GM12892 (cell line): Measurements from ENCODE around the gene CREBL2.

ENCODE experiments used
- DNase-seq: peaks from one replicate; pipeline ENCODE4 v3.0.0; 2011; ENCODE audit not compliant: insufficient read length
- FAIRE-seq: peaks from 2 replicates; lab custom pipeline; 2011; peaks lifted over from hg19 to GRCh38; lab: Jason Lieb, UNC
- POLR2A ChIP-seq: IDR thresholded peaks from 2 replicates; pipeline ENCODE4 v1.6.1; 2011; ENCODE audit warnings: low read depth, low read length, control low read depth
- POLR2AphosphoS5 ChIP-seq: IDR thresholded peaks from 2 replicates; pipeline ENCODE4 v1.6.1; 2011; ENCODE audit warnings: low read depth, low read length, control low read depth
- TAF1 ChIP-seq: IDR thresholded peaks from 2 replicates; pipeline ENCODE4 v1.6.1; 2011; ENCODE audit warnings: low read depth, mild to moderate bottlenecking, control low read depth, low read length, borderline replicate concordance

CREBL2 gene

DNA sequence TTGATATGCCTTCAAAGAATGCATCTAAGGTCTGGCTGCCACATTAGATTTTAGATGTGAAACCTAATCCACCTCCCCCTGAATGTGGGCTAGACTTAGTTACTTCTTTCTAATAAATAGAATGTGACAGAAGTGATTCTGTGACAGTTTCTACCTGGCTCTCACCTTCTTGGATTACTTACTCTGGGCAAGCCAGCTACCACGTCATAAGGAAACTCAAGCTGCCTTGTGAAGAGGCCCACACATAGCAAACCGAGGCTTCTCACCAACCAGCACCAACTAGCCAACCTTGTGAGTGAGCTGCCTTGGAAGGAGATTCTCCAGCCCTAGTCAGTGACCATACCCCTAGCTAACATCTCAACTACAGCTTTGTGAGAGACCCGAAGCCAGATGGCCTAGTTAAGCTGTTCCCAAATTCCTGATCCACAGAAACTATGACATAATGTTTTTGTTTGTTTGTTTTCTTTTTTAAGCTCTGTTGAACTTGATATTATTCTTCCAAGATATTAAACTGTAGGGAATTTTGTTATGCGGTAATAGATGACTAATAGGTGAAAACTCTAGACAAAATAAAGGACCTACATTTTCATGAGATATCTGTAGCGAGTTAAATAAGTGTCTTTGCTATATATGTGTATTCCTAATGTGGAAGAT is 78.1 kb downstream of the CREBL2 start:
- no peak for DNase-seq
- TF ChIP-seq POLR2A (no peak), TAF1 (no peak), POLR2AphosphoS5 (no peak)

GRCh38 chr12:12691549-12691948 is 79.9 kb downstream of the CREBL2 start:
- no peak for DNase-seq
- peak; percentile 76 for FAIRE-seq
- TF ChIP-seq POLR2AphosphoS5 (no peak), POLR2A (no peak), TAF1 (no peak)

More for the DNA sequence above, 78.1 kb downstream of the CREBL2 start:
- peak; percentile 38 for FAIRE-seq

DNA sequence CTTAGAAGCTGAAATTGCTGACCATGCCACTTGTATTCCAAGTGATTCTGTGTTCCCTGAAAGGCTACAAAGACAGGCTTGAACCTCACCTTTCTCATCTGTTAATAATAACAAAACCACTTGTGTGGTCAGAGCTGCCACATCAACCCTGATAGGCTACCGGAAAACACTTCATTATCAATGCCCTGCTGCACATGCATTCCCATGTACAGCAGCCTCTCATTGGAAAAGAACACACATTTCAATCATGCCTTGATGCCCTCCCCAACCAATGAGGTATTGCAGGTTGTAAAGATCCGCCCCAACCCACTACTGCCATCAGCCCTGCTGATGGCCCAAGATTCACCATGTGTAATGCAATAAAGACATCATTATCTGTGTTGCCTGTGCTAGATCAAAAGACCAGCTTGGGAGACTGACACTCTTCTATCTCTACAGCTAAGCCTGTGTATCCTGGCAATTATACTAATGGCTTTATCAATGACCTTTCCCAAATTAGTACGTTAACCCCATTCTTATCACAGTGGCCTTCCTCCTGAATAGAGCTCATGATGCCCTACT is 81.5 kb downstream of the CREBL2 start:
- FAIRE-seq: peak; percentile 86
- DNase-seq: no peak
- TF ChIP-seq POLR2AphosphoS5 (no peak), TAF1 (no peak), POLR2A (no peak)
